B cell (primary cell): ENCODE data around the gene MPP2. TPM values are rescaled to one million over a fixed set of nuclear protein-coding genes. Genes with fewer than 3 reads are reported as not detected.

ENCODE experiments used
- ATAC-seq: fragments of 200-7000 bp; cut with Tn5 transposase; one replicate; pipeline ENCODE4 v1.10.0; 2021; ENCODE audit warnings: low read depth, mild to moderate bottlenecking, moderate number of reproducible peaks, moderate library complexity
- CTCF ChIA-PET: fragments of 350-600 bp; sonication (Branson Sonifier 250); formaldehyde crosslinking; loops from one replicate; lab custom pipeline; 2021; ENCODE audit warnings: antibody characterized with exemption, inconsistent platforms; lab: Charles Lee
- POLR2A ChIA-PET: fragments of 350-600 bp; sonication (Branson Sonifier 250); formaldehyde crosslinking; loops from one replicate; lab custom pipeline; 2021; ENCODE audit warnings: antibody characterized with exemption; lab: Charles Lee
- DNase-seq: peaks from one replicate; pipeline ENCODE4 v3.0.0; 2013
- H2AFZ ChIP-seq: 2 replicates; pipeline ENCODE4 v1.6.1; 2012; ENCODE audit warnings: mild to moderate bottlenecking, low read depth, low read length; ENCODE audit not compliant: insufficient read depth, poor library complexity, severe bottlenecking
- H3K27ac ChIP-seq, 2 donors: 1 replicate in 1 of 2; 2 replicates in 1 of 2; pipeline ENCODE4 v1.5.1; 2012 to 2013; ENCODE audit warnings: low read length in 2 of 2, mild to moderate bottlenecking in 2 of 2, moderate library complexity in 1 of 2
- H3K27me3 ChIP-seq, 4 experiments: fragments of 200-600 bp in 1 of 4; sonication (generic) in 1 of 4; replicated peaks in 1 of 4; 1 replicate in 2 of 4; 2 replicates in 2 of 4; pipeline versions ENCODE4 v1.6.1 to v1.7.0; 2013 to 2016; ENCODE audit warnings: low read length in 3 of 4, mild to moderate bottlenecking in 2 of 4, mixed read lengths in 1 of 4, moderate library complexity in 1 of 4; ENCODE audit not compliant: insufficient read depth in 4 of 4, control insufficient read depth in 3 of 4; ENCODE audit errors: control extremely low read depth in 1 of 4
- H3K36me3 ChIP-seq, 2 experiments: replicated peaks in 1 of 2; 1 replicate in 1 of 2; 2 replicates in 1 of 2; pipeline versions ENCODE4 v1.6.1 to v1.7.1; 2013; ENCODE audit warnings: low read length in 1 of 2; ENCODE audit not compliant: insufficient read depth in 2 of 2, control insufficient read depth in 1 of 2; ENCODE audit errors: control extremely low read depth in 1 of 2, extremely low read depth in 1 of 2
- H3K4me1 ChIP-seq, 2 donors: fragments of 200-600 bp in 1 of 2; sonication (generic) in 1 of 2; 1 replicate in 1 of 2; 2 replicates in 1 of 2; pipeline versions ENCODE4 v1.5.1 to v1.6.1; 2013 to 2017; ENCODE audit warnings: low read length in 2 of 2; ENCODE audit not compliant: control insufficient read depth in 2 of 2, insufficient read depth in 2 of 2
- H3K4me2 ChIP-seq: replicated peaks from 2 replicates; pipeline ENCODE3; 2012; ENCODE audit warnings: mild to moderate bottlenecking, low read depth, low read length; ENCODE audit not compliant: poor library complexity, severe bottlenecking
- H3K4me3 ChIP-seq, 5 experiments: fragments of 200-600 bp in 1 of 5; sonication (generic) in 1 of 5; 1 replicate in 3 of 5; 2 replicates in 2 of 5; pipeline versions ENCODE4 v1.5.1 to v1.7.0; 2011 to 2016; ENCODE audit warnings: low read length in 4 of 5, mild to moderate bottlenecking in 4 of 5, low read depth in 2 of 5, control low read depth in 1 of 5, moderate library complexity in 1 of 5; ENCODE audit not compliant: insufficient read depth in 1 of 5; ENCODE audit errors: control extremely low read depth in 1 of 5, extremely low read depth in 1 of 5
- H3K79me2 ChIP-seq: fragments of 200-600 bp; sonication (generic); one replicate; pipeline ENCODE4 v1.6.0; 2016; ENCODE audit warnings: low read length; ENCODE audit not compliant: control insufficient read depth, insufficient read depth
- H3K9ac ChIP-seq: fragments of 200-600 bp; sonication (generic); 2 replicates; pipeline ENCODE4 v1.6.1; 2017; ENCODE audit warnings: mild to moderate bottlenecking, low read length, moderate library complexity
- H3K9me3 ChIP-seq, 3 donors: one replicate each; pipeline versions ENCODE4 v1.6.1 to v1.7.1; 2013; ENCODE audit warnings: low read length in 2 of 3; ENCODE audit not compliant: control insufficient read depth in 2 of 3, insufficient read depth in 1 of 3; ENCODE audit errors: control extremely low read depth in 1 of 3
- H4K20me1 ChIP-seq: 2 replicates; pipeline ENCODE4 v1.6.0; 2012; ENCODE audit warnings: mild to moderate bottlenecking, low read length; ENCODE audit not compliant: insufficient read depth, control insufficient read depth, poor library complexity, severe bottlenecking
- H3K27ac Mint-ChIP-seq: one replicate; pipeline ENCODE4 v1.8.0; 2021; ENCODE audit warnings: mixed read lengths
- H3K27me3 Mint-ChIP-seq: one replicate; pipeline ENCODE4 v1.8.0; 2021; ENCODE audit warnings: mixed read lengths
- H3K4me1 Mint-ChIP-seq: one replicate; pipeline ENCODE4 v1.8.0; 2021; ENCODE audit warnings: mixed read lengths
- H3K4me3 Mint-ChIP-seq: one replicate; pipeline ENCODE4 v1.8.0; 2021; ENCODE audit warnings: mixed read lengths
- H3K9me3 Mint-ChIP-seq: one replicate; pipeline ENCODE4 v1.8.0; 2022; ENCODE audit warnings: mixed read lengths; ENCODE audit not compliant: insufficient read depth
- EZH2 ChIP-seq: IDR thresholded peaks from 2 replicates; pipeline ENCODE4 v1.6.1; 2012; ENCODE audit warnings: borderline replicate concordance, low read depth, mild to moderate bottlenecking, moderate library complexity, low read length; ENCODE audit not compliant: insufficient read depth, poor library complexity, severe bottlenecking
- WGBS: methylation state at CpG from one replicate; pipeline ENCODE4 v1.1.5; 2013; ENCODE audit warnings: missing lambda C conversion rate; ENCODE audit not compliant: insufficient coverage; 5-methylcytosine and 5-hydroxymethylcytosine counted together
- intact Hi-C: fragments of 100-400 bp; cut with micrococcal nuclease; formaldehyde crosslinking; loops from one replicate; pipeline ENCODE4 v1.10.0; 2022
- polyA plus RNA-seq: library from polyadenylated mRNA; depleted of rRNA; stranded (reverse); fragments of >200 nt; gene quantifications from 2 replicates; pipeline ENCODE4 v1.2.3, GENCODE V29; 2012
- total RNA-seq, 2 donors: library from RNA; stranded (reverse); fragments of 120-200 nt in 1 of 2; gene quantifications; 1 replicate in 1 of 2; 2 replicates in 1 of 2; pipeline versions ENCODE4 v1.2.3 to v1.2.4, GENCODE V29; 2013 to 2022
- TF ChIP-seq, protein P1 (sequence below): fragments of 200-600 bp; IDR thresholded peaks from one replicate; pipeline ENCODE4 v1.8.0; 2022; ENCODE audit warnings: antibody characterized with exemption, mild to moderate bottlenecking

The MPP2 gene
- total and polyA plus RNA-seq, 2 donors (not counting 1 experiment from before 2014, with no cell fraction given): 0.15 TPM; not detected in 1

DNA sequence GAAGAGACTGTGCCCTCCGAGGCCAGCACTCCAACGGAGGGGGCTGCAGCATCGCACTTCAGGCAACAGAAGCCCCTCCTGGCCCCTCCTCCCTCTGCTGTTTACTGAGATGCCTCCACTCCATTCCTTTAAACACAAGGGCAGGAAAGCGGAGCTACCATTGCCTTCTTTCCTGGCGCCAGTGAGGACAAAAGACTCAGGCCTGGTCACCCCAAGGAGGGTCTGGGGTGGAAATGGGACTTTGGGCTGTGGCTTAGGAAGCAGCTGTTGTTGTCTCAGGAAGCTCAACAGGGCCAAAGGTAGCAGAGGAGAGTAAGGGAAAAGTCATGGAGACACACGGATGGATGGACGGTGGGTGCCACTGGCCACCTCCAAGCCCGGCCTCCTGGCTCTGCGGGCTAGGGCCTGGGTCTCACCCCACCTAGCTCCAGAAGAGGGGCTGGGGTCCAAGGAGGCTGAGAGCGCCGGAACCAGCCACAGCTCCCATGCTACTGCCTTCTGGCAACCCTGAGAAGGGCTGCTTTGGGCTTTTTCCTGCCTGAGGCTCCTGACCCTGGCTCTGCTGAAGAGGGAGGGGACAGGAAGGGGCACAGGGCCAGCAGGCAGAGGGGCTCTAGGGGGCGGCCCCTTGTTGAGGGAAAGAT, 49.3 kb downstream of the MPP2 start:
- Mint-ChIP-seq H3K27ac (no peak overlapping the region), H3K4me3 (no peak overlapping the region), H3K27me3 (peaks cover 33% of the 10 kb centered on the region), H3K4me1 (no peaks in the 10 kb centered on the region), H3K9me3 (no peaks in the 10 kb centered on the region)
- ChIA-PET CTCF (no interaction called here), POLR2A (no interaction called here)
- H3K9me3 ChIP-seq: peaks cover 0 to 13% (median 0%) of the 10 kb centered on the region in 3 donors
- no peak for ATAC-seq
- no peaks in the 10 kb centered on the region for H4K20me1 ChIP-seq
- H3K4me3 ChIP-seq: no peak overlapping the region
- TF ChIP-seq EZH2: no peak
- H2AFZ ChIP-seq: no peak overlapping the region
- peaks cover 0 to 27% (median 2%) of the 10 kb centered on the region in 4 experiments for H3K27me3 ChIP-seq
- DNase-seq: no peak
- no peaks in the 10 kb centered on the region for H3K4me1 ChIP-seq
- no peak overlapping the region for H3K4me2 ChIP-seq
- H3K79me2 ChIP-seq: no peaks in the 10 kb centered on the region
- no peaks in the 10 kb centered on the region for H3K36me3 ChIP-seq
- intact Hi-C loops: no loop called here
- 75% methylated on average over 11 of the region's 12 CpGs for WGBS
- no peak overlapping the region for H3K9ac ChIP-seq
- no peak overlapping the region for H3K27ac ChIP-seq

DNA sequence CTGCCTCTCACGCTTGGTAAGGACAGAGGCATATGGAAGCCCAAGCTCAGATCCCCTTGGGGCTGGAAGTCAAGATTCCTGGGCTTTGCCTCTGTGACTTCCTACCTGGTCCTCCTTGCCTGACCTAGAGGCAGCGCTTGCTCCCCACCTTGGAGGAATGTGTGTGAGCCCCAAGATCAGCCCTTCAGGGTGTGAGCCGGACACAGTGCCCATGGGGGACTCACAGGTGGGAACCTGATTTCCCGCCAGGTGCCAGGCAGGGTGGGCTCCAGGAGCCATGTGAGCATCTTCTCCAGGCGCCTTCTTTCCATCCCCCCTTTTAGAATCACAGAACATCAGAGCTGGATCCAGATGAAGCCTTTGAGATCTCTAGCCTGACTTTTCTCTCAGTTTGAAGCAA, 50.2 kb downstream of the MPP2 start:
- H4K20me1 ChIP-seq: no peaks in the 10 kb centered on the region
- WGBS: 91% methylated on average over 5 of the region's 5 CpGs
- H3K4me2 ChIP-seq: no peak overlapping the region
- H3K27ac ChIP-seq: no peak overlapping the region
- ATAC-seq (no peak), DNase-seq (no peak)
- peaks cover 33% of the 10 kb centered on the region for H3K27me3 Mint-ChIP-seq
- POLR2A ChIA-PET: no interaction called here
- H3K4me1 Mint-ChIP-seq: no peaks in the 10 kb centered on the region
- intact Hi-C loops: no loop called here
- H3K36me3 ChIP-seq: no peaks in the 10 kb centered on the region
- H2AFZ ChIP-seq: no peak overlapping the region
- H3K9me3 Mint-ChIP-seq: no peaks in the 10 kb centered on the region
- no peak overlapping the region for H3K9ac ChIP-seq
- no peaks in the 10 kb centered on the region for H3K4me1 ChIP-seq
- TF ChIP-seq, protein P1, sequence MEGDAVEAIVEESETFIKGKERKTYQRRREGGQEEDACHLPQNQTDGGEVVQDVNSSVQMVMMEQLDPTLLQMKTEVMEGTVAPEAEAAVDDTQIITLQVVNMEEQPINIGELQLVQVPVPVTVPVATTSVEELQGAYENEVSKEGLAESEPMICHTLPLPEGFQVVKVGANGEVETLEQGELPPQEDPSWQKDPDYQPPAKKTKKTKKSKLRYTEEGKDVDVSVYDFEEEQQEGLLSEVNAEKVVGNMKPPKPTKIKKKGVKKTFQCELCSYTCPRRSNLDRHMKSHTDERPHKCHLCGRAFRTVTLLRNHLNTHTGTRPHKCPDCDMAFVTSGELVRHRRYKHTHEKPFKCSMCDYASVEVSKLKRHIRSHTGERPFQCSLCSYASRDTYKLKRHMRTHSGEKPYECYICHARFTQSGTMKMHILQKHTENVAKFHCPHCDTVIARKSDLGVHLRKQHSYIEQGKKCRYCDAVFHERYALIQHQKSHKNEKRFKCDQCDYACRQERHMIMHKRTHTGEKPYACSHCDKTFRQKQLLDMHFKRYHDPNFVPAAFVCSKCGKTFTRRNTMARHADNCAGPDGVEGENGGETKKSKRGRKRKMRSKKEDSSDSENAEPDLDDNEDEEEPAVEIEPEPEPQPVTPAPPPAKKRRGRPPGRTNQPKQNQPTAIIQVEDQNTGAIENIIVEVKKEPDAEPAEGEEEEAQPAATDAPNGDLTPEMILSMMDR: no peak
- TF ChIP-seq EZH2: no peak
- no peak overlapping the region for H3K4me3 Mint-ChIP-seq
- peaks cover 0 to 13% (median 0%) of the 10 kb centered on the region in 3 donors for H3K9me3 ChIP-seq
- CTCF ChIA-PET: no interaction called here
- H3K27me3 ChIP-seq: peaks cover 0 to 27% (median 2%) of the 10 kb centered on the region in 4 experiments
- H3K27ac Mint-ChIP-seq: no peak overlapping the region
- no peak overlapping the region for H3K4me3 ChIP-seq
- no peaks in the 10 kb centered on the region for H3K79me2 ChIP-seq
